Effector memory CD4-positive, alpha-beta T cell (primary cell): ENCODE results near the gene UNC13D.

Source experiments
- DNase-seq, 3 donors: peaks; one replicate each; pipeline ENCODE4 v3.0.0-alpha.2; 2020
- H3K27ac ChIP-seq: 2 replicates; pipeline ENCODE4 v1.7.0; 2013; ENCODE audit warnings: mild to moderate bottlenecking, low read length, moderate library complexity; ENCODE audit not compliant: insufficient read depth, poor library complexity, severe bottlenecking
- H3K27me3 ChIP-seq: replicated peaks from 2 replicates; pipeline ENCODE4 v1.7.0; 2013; ENCODE audit warnings: mild to moderate bottlenecking, low read length; ENCODE audit not compliant: insufficient read depth, control insufficient read depth, poor library complexity, severe bottlenecking
- H3K36me3 ChIP-seq: 2 replicates; pipeline ENCODE4 v1.7.0; 2013; ENCODE audit warnings: mild to moderate bottlenecking, low read length, moderate library complexity; ENCODE audit not compliant: control insufficient read depth, insufficient read depth
- H3K4me1 ChIP-seq: 2 replicates; pipeline ENCODE4 v1.7.0; 2013; ENCODE audit warnings: low read length, mild to moderate bottlenecking; ENCODE audit not compliant: control insufficient read depth, insufficient read depth, poor library complexity, severe bottlenecking
- H3K4me3 ChIP-seq: 2 replicates; pipeline ENCODE4 v1.7.0; 2013; ENCODE audit warnings: low read length, low read depth, mild to moderate bottlenecking; ENCODE audit not compliant: insufficient read depth, poor library complexity, severe bottlenecking
- H3K9me3 ChIP-seq: 2 replicates; pipeline ENCODE4 v1.7.0; 2013; ENCODE audit warnings: mild to moderate bottlenecking, low read length, moderate library complexity; ENCODE audit not compliant: control insufficient read depth

Gene UNC13D

GRCh38 chr17:75834279-75834920, 9.8 kb downstream of the UNC13D start:
- Histone ChIP-seq H3K27me3 (no peaks in the 10 kb centered on the region), H3K4me3 (no peak overlapping the region), H3K27ac (peak overlapping the region; percentile 66), H3K36me3 (peaks cover 63% of the 10 kb centered on the region), H3K9me3 (no peaks in the 10 kb centered on the region), H3K4me1 (peaks cover 36% of the 10 kb centered on the region)
- no peak for DNase-seq

GRCh38 chr17:75832652-75833400, 11.4 kb downstream of the UNC13D start:
- Histone ChIP-seq H3K4me1 (peaks cover 36% of the 10 kb centered on the region), H3K9me3 (no peaks in the 10 kb centered on the region), H3K36me3 (peaks cover 66% of the 10 kb centered on the region), H3K27ac (peak overlapping the region; percentile 66), H3K27me3 (no peaks in the 10 kb centered on the region), H3K4me3 (peak overlapping the region; percentile 27)
- no peak for DNase-seq

- peaks cover 39% of the 10 kb centered on the region for H3K4me1 ChIP-seq
- peak; percentile 43 to 60 (median 57) for DNase-seq
- peak overlapping the region; percentile 27 for H3K4me3 ChIP-seq
- H3K36me3 ChIP-seq = peaks cover 65% of the 10 kb centered on the region
- H3K27ac ChIP-seq = peak overlapping the region; percentile 66
- no peaks in the 10 kb centered on the region for H3K27me3 ChIP-seq
- no peaks in the 10 kb centered on the region for H3K9me3 ChIP-seq
These were observed 12.0 kb downstream of the UNC13D start for GRCh38 chr17:75832164-75832651.

- no peak for DNase-seq
- Histone ChIP-seq H3K27ac (no peak overlapping the region), H3K9me3 (no peaks in the 10 kb centered on the region), H3K4me3 (no peak overlapping the region), H3K36me3 (peaks cover 64% of the 10 kb centered on the region), H3K27me3 (no peaks in the 10 kb centered on the region), H3K4me1 (peaks cover 42% of the 10 kb centered on the region)
These were observed 13.1 kb downstream of the UNC13D start for GRCh38 chr17:75831032-75831571.

GRCh38 chr17:75830164-75831031, 13.8 kb downstream of the UNC13D start:
- no peak for DNase-seq
- peaks cover 57% of the 10 kb centered on the region for H3K36me3 ChIP-seq
- H3K9me3 ChIP-seq = no peaks in the 10 kb centered on the region
- no peaks in the 10 kb centered on the region for H3K27me3 ChIP-seq
- no peak overlapping the region for H3K27ac ChIP-seq
- peaks cover 42% of the 10 kb centered on the region for H3K4me1 ChIP-seq
- no peak overlapping the region for H3K4me3 ChIP-seq

GRCh38 chr17:75829747-75830146, 14.5 kb downstream of the UNC13D start:
- H3K4me3 ChIP-seq = no peak overlapping the region
- H3K4me1 ChIP-seq = peaks cover 37% of the 10 kb centered on the region
- H3K36me3 ChIP-seq = peaks cover 50% of the 10 kb centered on the region
- no peaks in the 10 kb centered on the region for H3K27me3 ChIP-seq
- DNase-seq = no peak
- no peaks in the 10 kb centered on the region for H3K9me3 ChIP-seq
- H3K27ac ChIP-seq = no peak overlapping the region

- H3K4me3 ChIP-seq = no peak overlapping the region
- peak overlapping the region; percentile 64 for H3K27ac ChIP-seq
- H3K9me3 ChIP-seq = no peaks in the 10 kb centered on the region
- peaks cover 45% of the 10 kb centered on the region for H3K36me3 ChIP-seq
- no peaks in the 10 kb centered on the region for H3K27me3 ChIP-seq
- peaks cover 27% of the 10 kb centered on the region for H3K4me1 ChIP-seq
- no peak for DNase-seq
These were observed 15.5 kb downstream of the UNC13D start for GRCh38 chr17:75828741-75829140.

- peaks cover 49% of the 10 kb centered on the region for H3K36me3 ChIP-seq
- no peak overlapping the region for H3K4me3 ChIP-seq
- peak overlapping the region; percentile 64 for H3K27ac ChIP-seq
- no peaks in the 10 kb centered on the region for H3K27me3 ChIP-seq
- DNase-seq = peak in 1 of 3 donors; percentile 27
- H3K4me1 ChIP-seq = peaks cover 20% of the 10 kb centered on the region
- H3K9me3 ChIP-seq = no peaks in the 10 kb centered on the region
These were observed 16.2 kb downstream of the UNC13D start for GRCh38 chr17:75828076-75828400.

GRCh38 chr17:75827308-75828075, 16.7 kb downstream of the UNC13D start:
- peak; percentile 54 to 71 (median 61) for DNase-seq

More at GRCh38 chr17:75827308-75828075, 16.7 kb downstream of the UNC13D start:
- Histone ChIP-seq H3K4me3 (no peak overlapping the region), H3K27ac (peak overlapping the region; percentile 64), H3K4me1 (peaks cover 16% of the 10 kb centered on the region), H3K9me3 (no peaks in the 10 kb centered on the region), H3K36me3 (peaks cover 49% of the 10 kb centered on the region), H3K27me3 (no peaks in the 10 kb centered on the region)
